HepG2 (cell line): ENCODE measurements around the gene OLFM4. TPM values are rescaled to one million over a fixed set of nuclear protein-coding genes. Genes with fewer than 3 reads are reported as not detected.
"Not testable (repeated sequence)": the region's sequence is repeated elsewhere in the genome, so short reads cannot be mapped to it uniquely, and the experiment has no call there.

Experiments used
- ATAC-seq: fragments of 200-7000 bp; cut with Tn5 transposase; 3 replicates; pipeline ENCODE4 v1.9.1; 2020; ENCODE audit warnings: mild to moderate bottlenecking, moderate library complexity
- BruUV-seq: library from RNA; stranded (reverse); fragments of 400-500 nt; replicated peaks from 2 replicates; lab custom pipeline; 2021; lab: Mats Ljungman, UMichigan
- CTCF ChIA-PET: fragments of 300-600 bp; formaldehyde crosslinking; extraction: SDS; loops from one replicate; lab custom pipeline; 2021; ENCODE audit warnings: low total read pairs, inconsistent platforms, low intra/inter-chr PET ratio; lab: Yijun Ruan, JAX
- POLR2A ChIA-PET: fragments of 350-600 bp; sonication (Branson Sonifier 250); formaldehyde crosslinking; loops from one replicate; lab custom pipeline; 2020; ENCODE audit warnings: antibody characterized with exemption, inconsistent platforms; lab: Yijun Ruan, JAX
- DNase-seq: peaks from one replicate; pipeline ENCODE4 v3.0.0-alpha.2; 2015; ENCODE audit warnings: low spot score
- FAIRE-seq: peaks from 3 replicates; lab custom pipeline; 2011; peaks lifted over from hg19 to GRCh38; lab: Jason Lieb, UNC
- H2AFZ ChIP-seq: one replicate; pipeline ENCODE4 v1.6.1; 2011; ENCODE audit warnings: low read length, inconsistent platforms
- H3K27ac ChIP-seq: fragments of 300-600 bp; 3 replicates; pipeline ENCODE4 v1.8.0; 2011; ENCODE audit warnings: mixed run types, mild to moderate bottlenecking, mixed read lengths, low read length, inconsistent platforms; ENCODE audit not compliant: insufficient read depth; ENCODE audit errors: extremely low read length
- H3K27me3 ChIP-seq, 2 experiments: fragments of 200-600 bp in 1 of 2; 2 replicates in 1 of 2; 3 replicates in 1 of 2; pipeline versions ENCODE4 v1.6.0 to v1.8.0; 2011; ENCODE audit warnings: low read length in 2 of 2, mild to moderate bottlenecking in 2 of 2, moderate library complexity in 2 of 2, inconsistent platforms in 1 of 2; ENCODE audit not compliant: insufficient read depth in 2 of 2, control insufficient read depth in 1 of 2
- H3K36me3 ChIP-seq, 2 experiments: fragments of 200-600 bp in 1 of 2; replicated peaks in 1 of 2; 2 replicates in 1 of 2; 3 replicates in 1 of 2; pipeline versions ENCODE4 v1.5.1 to v1.8.0; 2011; ENCODE audit warnings: low read length in 2 of 2, inconsistent platforms in 1 of 2; ENCODE audit not compliant: insufficient read depth in 2 of 2, control insufficient read depth in 1 of 2
- H3K4me1 ChIP-seq: 2 replicates; pipeline ENCODE4 v1.5.1; 2012; ENCODE audit warnings: low read length, inconsistent platforms; ENCODE audit not compliant: insufficient read depth
- H3K4me2 ChIP-seq: 2 replicates; pipeline ENCODE4 v1.6.0; 2011; ENCODE audit warnings: low read depth, low read length, inconsistent platforms
- H3K4me3 ChIP-seq, 3 experiments: fragments of 200-600 bp in 1 of 3; sonication (generic), shearing (Covaris generic) in 1 of 3; replicated peaks in 1 of 3; 2 replicates each; pipeline ENCODE4 v1.5.1; 2011 to 2016; ENCODE audit warnings: low read length in 3 of 3, inconsistent platforms in 2 of 3, low read depth in 2 of 3, mild to moderate bottlenecking in 2 of 3, control low read depth in 1 of 3, mixed read lengths in 1 of 3; ENCODE audit not compliant: insufficient read depth in 1 of 3
- H3K79me2 ChIP-seq: one replicate; pipeline ENCODE4 v1.6.1; 2011; ENCODE audit warnings: low read length, inconsistent platforms; ENCODE audit not compliant: insufficient read depth
- H3K9ac ChIP-seq: 2 replicates; pipeline ENCODE4 v1.6.0; 2011; ENCODE audit warnings: mild to moderate bottlenecking, low read depth, low read length, inconsistent platforms; ENCODE audit not compliant: insufficient read depth
- H3K9me3 ChIP-seq: 2 replicates; pipeline ENCODE4 v1.5.1; 2012; ENCODE audit warnings: mild to moderate bottlenecking, low read length
- H4K20me1 ChIP-seq: 2 replicates; pipeline ENCODE4 v1.6.0; 2011; ENCODE audit warnings: inconsistent platforms, mild to moderate bottlenecking, low read length, moderate library complexity; ENCODE audit not compliant: insufficient read depth
- CBX1 ChIP-seq: IDR thresholded peaks from one replicate; pipeline ENCODE4 v1.6.1; 2016; ENCODE audit warnings: antibody characterized with exemption, low read depth
- FOXC1 ChIP-seq: sonication (generic); formaldehyde crosslinking; IDR thresholded peaks from 2 replicates; pipeline ENCODE4 v1.8.0; 2022; ENCODE audit warnings: mild to moderate bottlenecking, missing genetic modification reagents, borderline replicate concordance
- GABPB1 ChIP-seq: IDR thresholded peaks from 2 replicates; pipeline ENCODE4 v1.6.1; 2016; ENCODE audit warnings: mild to moderate bottlenecking, missing genetic modification reagents, moderate library complexity, missing compliant biosample characterization
- NR2F1 ChIP-seq, 2 experiments: fragments of 450-650 bp in 1 of 2; formaldehyde crosslinking in 1 of 2; IDR thresholded peaks; 2 replicates each; pipeline versions ENCODE4 v1.5.0 to v1.6.1; 2016 to 2020; ENCODE audit warnings: mild to moderate bottlenecking in 1 of 2, missing compliant biosample characterization in 1 of 2, missing genetic modification reagents in 1 of 2, moderate library complexity in 1 of 2
- ZBTB7A ChIP-seq: sonication (generic); formaldehyde crosslinking; IDR thresholded peaks from 2 replicates; pipeline ENCODE4 v1.8.0; 2022; ENCODE audit warnings: mild to moderate bottlenecking, missing genetic modification reagents
- ZNF12 ChIP-seq: sonication (generic); formaldehyde crosslinking; IDR thresholded peaks from 2 replicates; pipeline ENCODE4 v1.5.0; 2020; ENCODE audit warnings: missing genetic modification reagents
- ZNF20 ChIP-seq: sonication (generic); formaldehyde crosslinking; IDR thresholded peaks from 2 replicates; pipeline ENCODE4 v1.4.0; 2020; ENCODE audit warnings: mild to moderate bottlenecking, moderate library complexity, missing genetic modification reagents
- ZNF234 ChIP-seq: sonication (generic); formaldehyde crosslinking; conservative IDR thresholded peaks from 2 replicates; pipeline ENCODE4 v1.5.1; 2020; ENCODE audit warnings: mild to moderate bottlenecking, missing genetic modification reagents
- ZNF510 ChIP-seq: sonication (generic); formaldehyde crosslinking; IDR thresholded peaks from 2 replicates; pipeline ENCODE4 v1.4.0; 2020; ENCODE audit warnings: low read depth, mild to moderate bottlenecking, missing genetic modification reagents
- WGBS: methylation state at CpG from one replicate; pipeline ENCODE4 v1.1.6; 2017; ENCODE audit warnings: low lambda C conversion rate; 5-methylcytosine and 5-hydroxymethylcytosine counted together
- in situ Hi-C: cut with HindIII; loops from 2 replicates; pipeline ENCODE4 v1.10.0; 2017; ENCODE audit warnings: low pct_unique_long_range_greater_than_20kb; ENCODE audit not compliant: extremely low pct_ligation_motif_present
- intact Hi-C: fragments of 100-400 bp; cut with micrococcal nuclease; formaldehyde crosslinking; loops from one replicate; pipeline ENCODE4 v1.10.0; 2022; ENCODE audit not compliant: unreplicated experiment
- polyA plus RNA-seq, 8 experiments: library from polyadenylated mRNA; depleted of rRNA in 3 of 8; stranded (reverse) in 7 of 8; unstranded in 1 of 8; fragments of >200 nt; fragmentation: Illumina TruSeq in 4 of 8; extraction: Trizol in 4 of 8; gene quantifications; 2 replicates each; pipeline versions ENCODE4 v1.2.1 to v1.2.3, GENCODE V29; 2011 to 2016; ENCODE audit warnings: low read depth in 4 of 8, missing spikeins in 1 of 8, mixed read lengths in 1 of 8; ENCODE audit not compliant: insufficient read depth in 1 of 8
- total RNA-seq, 5 experiments: library from RNA; depleted of rRNA; stranded (reverse); fragments of >200 nt; fragmentation: Illumina TruSeq; extraction: Trizol; gene quantifications; 2 replicates each; pipeline ENCODE4 v1.2.3, GENCODE V29; 2016; ENCODE audit warnings: low read depth in 1 of 5
- TF ChIP-seq, protein P1 (sequence below): sonication (generic); formaldehyde crosslinking; IDR thresholded peaks from 2 replicates; pipeline ENCODE4 v1.4.0; 2020; ENCODE audit warnings: missing genetic modification reagents, low read depth, mild to moderate bottlenecking, borderline replicate concordance
- TF ChIP-seq, protein P2 (sequence below): sonication (generic); formaldehyde crosslinking; IDR thresholded peaks from 2 replicates; pipeline ENCODE4 v1.5.1; 2020; ENCODE audit warnings: missing genetic modification reagents, mild to moderate bottlenecking, borderline replicate concordance
- TF ChIP-seq, protein P3 (sequence below): sonication (generic); formaldehyde crosslinking; conservative IDR thresholded peaks from 2 replicates; pipeline ENCODE4 v1.4.0; 2020; ENCODE audit warnings: missing genetic modification reagents

OLFM4 gene
- total and polyA plus RNA-seq, 2 of the 13 experiments (the other 11 are each of a cell fraction or from before 2014, with no cell fraction given), result not detected

DNA sequence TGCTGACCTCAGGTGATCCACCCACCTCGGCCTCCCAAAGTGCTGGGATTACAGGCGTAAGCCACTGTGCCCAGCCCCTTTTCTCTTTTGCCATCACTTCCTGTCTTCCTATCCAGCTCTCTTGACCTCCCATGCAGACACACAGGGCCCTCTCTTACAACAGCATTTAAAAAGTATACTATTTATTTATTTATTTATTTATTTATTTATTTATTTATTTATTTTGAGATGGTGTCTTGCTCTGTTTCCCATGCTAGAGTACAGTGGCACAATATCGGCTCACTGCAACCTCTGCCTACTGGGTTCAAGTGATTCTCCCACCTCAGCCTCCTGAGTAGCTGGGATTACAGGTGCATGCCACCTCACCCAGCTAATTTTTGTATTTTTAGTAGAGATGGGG, 14.6 kb upstream of the OLFM4 start:
- H4K20me1 ChIP-seq, H3K36me3 ChIP-seq, H3K4me3 ChIP-seq, H3K9ac ChIP-seq, FAIRE-seq, H3K4me1 ChIP-seq, POLR2A ChIA-PET, in situ Hi-C loops, DNase-seq, H3K27me3 ChIP-seq, BruUV-seq, H3K27ac ChIP-seq, H3K9me3 ChIP-seq, intact Hi-C loops, H3K79me2 ChIP-seq, H3K4me2 ChIP-seq, CTCF ChIA-PET, ATAC-seq, H2AFZ ChIP-seq: not testable (repeated sequence)
- WGBS, result 36% methylated on average over 3 of the region's 3 CpGs

DNA sequence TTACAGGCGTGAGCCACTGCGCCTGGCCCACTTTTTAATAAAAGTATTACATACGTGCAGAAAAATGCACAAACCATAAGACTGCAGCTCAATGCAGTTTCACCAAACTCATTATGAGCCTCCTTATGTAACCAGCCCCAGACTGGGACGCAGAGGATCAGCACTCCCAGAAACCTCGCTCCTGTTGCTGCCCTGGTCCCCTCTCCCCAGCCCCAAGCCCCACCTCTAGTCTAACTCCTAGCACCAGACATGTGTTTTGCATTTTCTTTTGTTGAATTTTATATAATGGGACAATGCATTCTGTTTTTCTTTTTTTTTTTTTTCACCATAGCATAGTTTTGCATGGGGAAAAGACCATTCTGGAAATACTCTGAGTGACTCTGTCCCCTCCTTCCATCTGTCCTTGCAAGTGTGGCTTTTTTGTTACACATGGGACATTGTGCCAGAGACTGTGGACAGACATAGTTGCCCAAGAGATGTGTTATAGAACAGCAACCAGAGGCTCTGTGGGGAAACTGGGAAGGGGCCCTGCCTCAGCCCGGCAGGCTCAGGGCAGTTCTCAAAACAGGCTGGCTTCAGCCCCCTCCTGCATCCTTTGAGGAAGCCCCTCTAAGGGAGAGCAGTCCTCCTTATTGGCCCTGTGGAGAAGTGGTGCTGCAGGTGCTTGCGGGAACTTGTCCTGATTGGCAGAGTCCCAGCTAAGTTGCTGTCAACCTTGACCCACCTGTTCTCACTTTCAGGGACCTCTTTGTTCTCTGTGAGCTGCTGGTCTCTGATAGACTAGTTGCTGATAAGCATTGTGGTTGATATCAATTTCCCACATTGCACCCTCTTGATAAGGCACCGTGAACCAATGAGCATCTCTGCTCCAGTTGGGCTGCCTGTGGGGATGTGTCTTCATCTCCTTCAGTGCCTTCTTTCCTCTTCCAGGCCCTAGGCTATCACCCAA, 13.8 kb upstream of the OLFM4 start:
- Histone ChIP-seq H3K9me3 (no peaks in the 10 kb centered on the region), H3K79me2 (no peaks in the 10 kb centered on the region), H3K36me3 (no peaks in the 10 kb centered on the region), H3K4me3 (no peak overlapping the region), H3K27me3 (no peaks in the 10 kb centered on the region), H4K20me1 (no peaks in the 10 kb centered on the region), H3K27ac (no peak overlapping the region), H2AFZ (no peak overlapping the region), H3K4me2 (no peak overlapping the region), H3K4me1 (0 out of 2 replicates have a peak, but pooled peaks cover 4% of the 10 kb centered on the region), H3K9ac (no peak overlapping the region)
- FAIRE-seq (no peak), DNase-seq (no peak), ATAC-seq (no peak)
- in situ Hi-C loops (no loop called here), intact Hi-C loops (no loop called here)
- BruUV-seq, result no TSS peak
- WGBS, result 15% methylated on average over 7 of the region's 8 CpGs
- CTCF ChIA-PET, result no interaction called here
- POLR2A ChIA-PET, result no interaction called here
- TF ChIP-seq FOXC1 (CRISPR knock-in tag), result no peak
- no peak for TF ChIP-seq ZNF20 (CRISPR knock-in tag)
- TF ChIP-seq, protein P1, sequence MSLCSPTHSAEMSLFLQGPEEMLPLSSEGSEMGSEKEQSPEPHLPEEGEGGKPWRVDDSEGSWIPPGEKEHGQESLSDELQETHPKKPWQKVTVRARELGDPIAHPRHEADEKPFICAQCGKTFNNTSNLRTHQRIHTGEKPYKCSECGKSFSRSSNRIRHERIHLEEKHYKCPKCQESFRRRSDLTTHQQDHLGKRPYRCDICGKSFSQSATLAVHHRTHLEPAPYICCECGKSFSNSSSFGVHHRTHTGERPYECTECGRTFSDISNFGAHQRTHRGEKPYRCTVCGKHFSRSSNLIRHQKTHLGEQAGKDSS, result no peak
- no peak for TF ChIP-seq ZNF510
- TF ChIP-seq, protein P2, sequence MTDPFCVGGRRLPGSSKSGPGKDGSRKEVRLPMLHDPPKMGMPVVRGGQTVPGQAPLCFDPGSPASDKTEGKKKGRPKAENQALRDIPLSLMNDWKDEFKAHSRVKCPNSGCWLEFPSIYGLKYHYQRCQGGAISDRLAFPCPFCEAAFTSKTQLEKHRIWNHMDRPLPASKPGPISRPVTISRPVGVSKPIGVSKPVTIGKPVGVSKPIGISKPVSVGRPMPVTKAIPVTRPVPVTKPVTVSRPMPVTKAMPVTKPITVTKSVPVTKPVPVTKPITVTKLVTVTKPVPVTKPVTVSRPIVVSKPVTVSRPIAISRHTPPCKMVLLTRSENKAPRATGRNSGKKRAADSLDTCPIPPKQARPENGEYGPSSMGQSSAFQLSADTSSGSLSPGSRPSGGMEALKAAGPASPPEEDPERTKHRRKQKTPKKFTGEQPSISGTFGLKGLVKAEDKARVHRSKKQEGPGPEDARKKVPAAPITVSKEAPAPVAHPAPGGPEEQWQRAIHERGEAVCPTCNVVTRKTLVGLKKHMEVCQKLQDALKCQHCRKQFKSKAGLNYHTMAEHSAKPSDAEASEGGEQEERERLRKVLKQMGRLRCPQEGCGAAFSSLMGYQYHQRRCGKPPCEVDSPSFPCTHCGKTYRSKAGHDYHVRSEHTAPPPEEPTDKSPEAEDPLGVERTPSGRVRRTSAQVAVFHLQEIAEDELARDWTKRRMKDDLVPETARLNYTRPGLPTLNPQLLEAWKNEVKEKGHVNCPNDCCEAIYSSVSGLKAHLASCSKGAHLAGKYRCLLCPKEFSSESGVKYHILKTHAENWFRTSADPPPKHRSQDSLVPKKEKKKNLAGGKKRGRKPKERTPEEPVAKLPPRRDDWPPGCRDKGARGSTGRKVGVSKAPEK (CRISPR knock-in tag), result no peak
- no peak for TF ChIP-seq ZBTB7A (CRISPR knock-in tag)
- TF ChIP-seq NR2F1 (CRISPR knock-in tag; IDR thresholded peaks at IDR 0.05), result no peak
- TF ChIP-seq ZNF234 (CRISPR knock-in tag), result no peak
- no peak for TF ChIP-seq GABPB1
- TF ChIP-seq, protein P3, sequence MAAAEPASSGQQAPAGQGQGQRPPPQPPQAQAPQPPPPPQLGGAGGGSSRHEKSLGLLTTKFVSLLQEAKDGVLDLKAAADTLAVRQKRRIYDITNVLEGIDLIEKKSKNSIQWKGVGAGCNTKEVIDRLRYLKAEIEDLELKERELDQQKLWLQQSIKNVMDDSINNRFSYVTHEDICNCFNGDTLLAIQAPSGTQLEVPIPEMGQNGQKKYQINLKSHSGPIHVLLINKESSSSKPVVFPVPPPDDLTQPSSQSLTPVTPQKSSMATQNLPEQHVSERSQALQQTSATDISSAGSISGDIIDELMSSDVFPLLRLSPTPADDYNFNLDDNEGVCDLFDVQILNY (CRISPR knock-in tag), result no peak
- TF ChIP-seq CBX1, result no peak
- no peak for TF ChIP-seq ZNF12 (CRISPR knock-in tag)
